ENCODE measurements around the gene CERKL. TPM values are rescaled to one million over a fixed set of nuclear protein-coding genes. Genes with fewer than 3 reads are reported as not detected.

The CERKL gene
- total RNA-seq, 2 experiments from 2014 or later = not detected

DNA sequence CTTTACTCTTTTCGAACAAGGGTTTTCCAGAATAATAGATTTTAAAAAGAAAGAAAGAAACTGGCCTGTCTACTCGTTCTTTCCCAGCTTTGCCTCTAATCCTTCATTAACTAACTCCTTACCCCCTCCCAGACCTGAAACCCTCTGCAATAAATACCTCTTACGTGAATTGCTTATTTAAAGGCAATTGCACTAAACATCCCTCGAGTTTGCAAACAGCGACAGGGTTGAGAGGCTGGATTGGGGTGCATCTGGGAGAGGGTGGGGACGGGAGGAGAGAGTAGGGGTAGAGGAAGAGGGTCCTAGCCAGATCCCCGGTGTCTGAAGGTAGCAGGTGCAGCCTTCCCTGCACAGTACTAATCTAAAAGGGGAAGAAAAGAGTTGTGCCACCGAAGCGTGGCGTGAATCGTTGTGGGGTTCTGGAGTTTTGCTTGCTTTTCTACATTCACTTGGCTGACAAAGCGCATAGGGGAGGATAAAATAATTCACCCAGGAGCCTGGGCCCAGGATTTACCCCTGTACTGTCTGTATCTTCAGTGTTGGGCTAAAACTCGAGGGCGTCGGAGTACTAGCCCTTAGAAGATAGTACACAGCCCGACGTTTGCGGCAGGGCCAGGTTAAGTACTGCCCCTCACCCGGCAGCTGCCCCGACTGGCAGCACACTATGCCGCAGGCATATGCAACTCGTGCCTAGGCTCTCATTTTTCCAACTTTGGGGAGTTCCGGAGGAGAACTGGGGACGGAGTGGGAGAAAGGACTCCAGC is 25.3 kb upstream of the CERKL start:
- DNase-seq = no peak
- POLR2A ChIA-PET = no interaction called here
- H3K4me3 Mint-ChIP-seq = no peak overlapping the region
- peaks cover 17% of the 10 kb centered on the region for H3K9me3 Mint-ChIP-seq
- peaks cover 47% of the 10 kb centered on the region for H3K4me1 Mint-ChIP-seq
- CTCF ChIA-PET = no interaction called here
- peak overlapping the region; percentile 4 for H3K27ac Mint-ChIP-seq
- H3K27me3 Mint-ChIP-seq = peaks cover 89% of the 10 kb centered on the region
- H3K36me3 Mint-ChIP-seq (ENCODE audit: low read depth) = peaks cover 15% of the 10 kb centered on the region

DNA sequence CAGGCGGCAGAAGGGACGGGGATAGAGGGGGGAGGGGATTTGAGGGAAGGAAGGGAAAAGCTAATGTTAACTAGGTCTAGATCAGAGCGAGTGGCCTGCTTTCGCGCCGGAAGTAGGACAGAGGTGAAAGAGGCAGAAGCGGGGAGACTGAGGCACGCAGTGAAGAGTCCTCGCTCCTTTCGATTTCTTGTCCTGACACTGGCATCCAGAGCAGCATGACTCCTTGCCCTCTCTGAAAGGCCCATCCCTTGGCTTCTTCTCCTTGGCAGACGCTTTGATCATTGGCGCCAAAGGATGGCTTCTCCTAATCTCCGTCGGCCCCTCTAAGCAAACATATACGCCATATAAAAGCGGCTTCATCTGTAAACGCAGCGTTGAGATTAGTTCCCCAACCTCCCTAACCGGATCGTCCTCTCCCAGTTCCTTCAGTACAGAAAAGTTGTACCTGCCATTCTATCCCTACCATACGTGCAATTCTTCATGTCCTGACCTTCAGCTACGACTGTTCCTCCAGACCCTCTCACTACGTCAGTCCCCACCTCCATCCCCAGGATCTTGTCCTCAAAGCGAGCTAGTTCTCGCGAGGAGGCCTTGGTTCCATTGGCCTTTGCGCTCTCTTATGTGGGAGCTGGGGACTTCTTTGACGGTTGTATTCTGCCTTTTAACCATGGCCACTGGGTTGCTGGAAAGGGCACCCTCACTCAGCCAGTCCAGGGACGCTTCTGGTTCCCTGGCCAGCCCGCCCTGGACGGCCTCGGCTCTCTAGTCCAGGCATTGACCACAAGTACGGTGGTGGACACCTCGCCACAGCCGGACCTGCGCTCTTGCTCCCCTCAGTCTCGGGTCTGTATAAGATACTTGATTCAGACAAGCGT is 24.3 kb upstream of the CERKL start:
- Mint-ChIP-seq H3K27me3 (peaks cover 85% of the 10 kb centered on the region), H3K27ac (peak overlapping the region; percentile 74), H3K9me3 (peaks cover 17% of the 10 kb centered on the region), H3K4me3 (peak overlapping the region; percentile 57), H3K4me1 (peaks cover 47% of the 10 kb centered on the region), H3K36me3 (ENCODE audit: low read depth) (peaks cover 15% of the 10 kb centered on the region)
- CTCF ChIA-PET = no interaction called here
- DNase-seq = no peak
- POLR2A ChIA-PET = no interaction called here

DNA sequence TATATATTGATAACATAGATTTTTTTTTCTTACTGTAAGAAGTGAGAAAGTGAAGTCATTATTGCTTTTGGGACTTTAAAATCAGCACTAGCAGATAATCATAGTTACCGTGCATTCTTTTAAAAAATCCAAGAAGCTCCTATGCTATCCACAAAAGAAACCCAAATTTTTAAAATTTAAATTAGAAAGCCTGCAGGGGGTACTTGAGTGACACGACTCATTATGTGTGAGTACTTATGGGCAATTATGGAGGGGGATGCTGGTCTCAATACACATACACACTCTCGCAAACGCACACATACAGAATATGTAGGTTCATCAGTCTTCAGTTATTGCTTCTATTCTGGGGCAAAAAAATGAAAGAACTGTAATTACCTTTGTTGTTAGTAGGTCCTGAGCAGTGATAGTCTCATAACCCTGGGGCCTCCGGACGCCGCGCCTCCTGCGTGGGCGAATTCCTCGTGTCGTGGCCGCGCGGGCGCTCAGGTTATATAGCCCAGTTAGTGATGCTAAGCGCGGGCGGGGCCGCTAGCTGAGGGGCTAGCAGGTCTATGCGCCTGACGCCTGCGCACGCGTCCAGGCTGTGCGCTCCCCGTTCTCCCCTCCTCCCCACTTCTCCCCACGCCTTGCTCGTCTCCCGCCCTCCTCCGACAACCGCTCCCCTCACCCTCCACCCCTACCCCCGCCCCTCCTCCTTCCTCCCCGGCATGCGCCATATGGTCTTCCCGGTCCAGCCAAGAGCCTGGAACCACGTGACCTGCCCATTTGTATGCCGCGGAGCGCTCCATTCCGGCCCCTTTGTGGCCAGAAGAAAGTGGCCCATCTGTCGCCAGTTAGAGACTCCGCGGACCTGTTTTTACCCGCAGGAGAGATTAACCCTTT is 23.4 kb upstream of the CERKL start, which contains the start of gene NEUROD1:
Gene NEUROD1 (minus strand): TSS at position 463 of the 882 bp plus-strand sequence. CDS start 1,657 bp downstream, outside the sequence.
- peaks cover 47% of the 10 kb centered on the region for H3K4me1 Mint-ChIP-seq
- H3K27ac Mint-ChIP-seq = peak within 1 kb of the TSS; percentile 74
- peak within 1 kb of the TSS; percentile 58 for H3K4me3 Mint-ChIP-seq
- H3K36me3 Mint-ChIP-seq (ENCODE audit: low read depth) = peaks cover 13% of the 10 kb centered on the region
- no peak for DNase-seq
- CTCF ChIA-PET = interaction anchor here (0.6 kb wide), 1 partner anchor 592 kb away, joined by 3 read pairs; no protein-coding TSS in a partner anchor
- H3K9me3 Mint-ChIP-seq = peaks cover 17% of the 10 kb centered on the region
- POLR2A ChIA-PET = interaction anchor here (0.6 kb wide), 1 partner anchor 414 kb away, joined by 4 read pairs; no protein-coding TSS in a partner anchor
- H3K27me3 Mint-ChIP-seq = peaks cover 82% of the 10 kb centered on the region

DNA sequence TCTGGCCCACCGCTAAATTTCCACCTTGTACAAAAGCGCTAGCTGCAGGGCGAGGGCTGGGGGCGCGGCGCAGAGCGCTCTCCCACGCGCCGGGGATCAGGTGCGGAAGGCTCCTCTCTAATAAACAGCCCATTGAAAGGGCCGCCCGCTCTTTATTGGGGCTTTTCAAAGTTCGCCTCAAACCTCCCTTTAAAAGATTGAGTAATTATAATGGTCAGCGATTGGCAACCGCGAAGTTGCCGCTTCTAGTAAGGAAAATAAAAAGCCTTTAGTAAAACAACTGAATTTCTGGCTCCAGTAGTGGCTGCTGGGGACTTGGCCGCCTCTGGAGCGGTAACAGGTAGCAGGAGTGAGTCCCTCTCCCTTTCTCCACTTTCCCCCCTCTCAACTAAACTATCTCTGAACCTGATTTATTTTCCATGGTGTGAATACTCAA is 22.7 kb upstream of the CERKL start:
- CTCF ChIA-PET = interaction anchor here (0.6 kb wide), 1 partner anchor 591 kb away, joined by 3 read pairs; no protein-coding TSS in a partner anchor
- POLR2A ChIA-PET = interaction anchor here (0.6 kb wide), 1 partner anchor 9 kb away, joined by 4 read pairs; no protein-coding TSS in a partner anchor
- Mint-ChIP-seq H3K4me1 (peaks cover 43% of the 10 kb centered on the region), H3K9me3 (peaks cover 14% of the 10 kb centered on the region), H3K27me3 (peaks cover 79% of the 10 kb centered on the region), H3K27ac (peak overlapping the region; percentile 58), H3K36me3 (ENCODE audit: low read depth) (peaks cover 11% of the 10 kb centered on the region), H3K4me3 (peak overlapping the region; percentile 58)
- no peak for DNase-seq

DNA sequence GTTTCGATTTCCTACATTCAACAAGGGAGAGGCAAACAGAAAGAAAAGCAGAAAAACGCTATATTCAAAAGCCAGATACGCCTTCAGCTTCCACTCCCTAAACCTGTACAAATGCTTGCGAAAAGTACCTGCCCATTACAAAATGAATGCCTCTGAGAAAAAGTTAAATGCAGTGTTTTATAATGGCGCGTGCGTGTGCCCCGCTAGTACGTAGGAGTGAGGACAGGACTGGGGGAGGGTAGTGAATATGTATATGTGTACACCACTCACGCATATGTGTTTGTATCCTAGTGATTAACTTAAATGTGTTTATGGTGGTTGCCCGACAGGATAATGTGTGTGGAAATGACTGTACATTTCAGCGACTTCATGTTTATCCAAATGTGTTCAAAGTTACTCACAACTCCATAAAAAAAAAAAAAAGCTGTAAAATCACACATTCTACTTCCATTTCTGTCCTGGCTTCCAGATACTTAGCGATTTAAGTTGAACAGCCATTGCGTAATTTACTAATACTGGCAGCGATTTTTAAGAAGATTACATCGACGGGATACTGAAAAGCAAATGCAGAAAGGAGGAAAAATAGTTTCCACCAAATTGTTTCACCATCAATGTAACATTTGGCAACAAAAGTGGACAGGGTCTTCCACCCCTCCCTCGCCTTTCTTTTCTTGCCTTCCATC is 22.1 kb upstream of the CERKL start:
- Mint-ChIP-seq H3K4me1 (peaks cover 42% of the 10 kb centered on the region), H3K27me3 (peaks cover 78% of the 10 kb centered on the region), H3K27ac (peak overlapping the region; percentile 82), H3K4me3 (peak overlapping the region; percentile 58), H3K36me3 (ENCODE audit: low read depth) (peaks cover 11% of the 10 kb centered on the region), H3K9me3 (peaks cover 14% of the 10 kb centered on the region)
- ChIA-PET CTCF (no interaction called here), POLR2A (interaction anchor here (0.6 kb wide), 1 partner anchor 9 kb away, joined by 4 read pairs; no protein-coding TSS in a partner anchor)
- DNase-seq = no peak

DNA sequence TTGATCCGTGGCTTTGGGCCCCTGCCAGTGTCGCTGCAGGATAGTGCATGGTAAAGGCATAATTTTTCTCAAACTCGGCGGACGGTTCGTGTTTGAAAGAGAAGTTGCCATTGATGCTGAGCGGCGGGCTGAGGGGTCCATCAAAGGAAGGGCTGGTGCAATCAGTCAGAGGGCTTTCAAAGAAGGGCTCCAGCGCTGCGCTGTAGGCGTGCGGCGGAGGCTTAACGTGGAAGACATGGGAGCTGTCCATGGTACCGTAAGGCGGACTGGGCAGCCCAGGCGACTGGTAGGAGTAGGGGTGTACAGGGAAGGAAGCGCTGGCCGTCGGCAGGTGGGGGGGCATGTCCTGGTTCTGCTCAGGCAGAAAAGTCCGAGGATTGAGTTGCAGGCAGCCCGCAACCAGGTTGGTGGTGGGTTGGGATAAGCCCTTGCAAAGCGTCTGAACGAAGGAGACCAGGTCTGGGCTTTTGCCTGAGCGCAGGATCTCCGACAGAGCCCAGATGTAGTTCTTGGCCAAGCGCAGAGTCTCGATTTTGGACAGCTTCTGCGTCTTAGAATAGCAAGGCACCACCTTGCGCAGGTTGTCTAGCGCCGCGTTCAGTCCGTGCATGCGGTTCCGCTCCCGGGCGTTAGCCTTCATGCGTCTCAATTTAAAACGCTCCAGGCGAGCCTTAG is 21.1 kb upstream of the CERKL start:
- Mint-ChIP-seq H3K4me3 (peak overlapping the region; percentile 45), H3K4me1 (peaks cover 37% of the 10 kb centered on the region), H3K36me3 (ENCODE audit: low read depth) (peaks cover 11% of the 10 kb centered on the region), H3K9me3 (peaks cover 14% of the 10 kb centered on the region), H3K27ac (peak overlapping the region; percentile 82), H3K27me3 (peaks cover 77% of the 10 kb centered on the region)
- DNase-seq = peak; percentile 80
- ChIA-PET POLR2A (no interaction called here), CTCF (no interaction called here)

DNA sequence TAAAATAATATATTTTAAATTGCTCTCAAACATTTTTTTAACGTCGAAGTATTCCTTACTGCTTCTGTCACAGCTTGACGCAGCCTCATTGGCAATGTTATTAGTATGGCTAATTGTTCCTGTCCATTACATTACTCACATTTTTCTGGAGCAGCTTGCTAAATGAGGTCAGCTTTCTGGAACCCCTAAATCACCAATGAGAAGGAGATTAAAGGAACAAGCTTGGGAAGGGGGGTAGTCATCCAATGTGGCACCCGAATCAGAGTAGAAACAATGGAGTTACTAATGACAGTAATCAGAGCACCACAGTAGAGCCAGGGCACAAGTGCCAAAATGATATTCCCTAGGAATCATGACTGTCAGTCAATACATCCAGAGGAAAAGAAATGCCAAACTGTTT is 18.3 kb upstream of the CERKL start:
- Mint-ChIP-seq H3K4me3 (no peak overlapping the region), H3K9me3 (peaks cover 7% of the 10 kb centered on the region), H3K4me1 (peaks cover 21% of the 10 kb centered on the region), H3K27me3 (peaks cover 66% of the 10 kb centered on the region), H3K27ac (no peak overlapping the region), H3K36me3 (ENCODE audit: low read depth) (peaks cover 4% of the 10 kb centered on the region)
- CTCF ChIA-PET = no interaction called here
- DNase-seq = no peak
- POLR2A ChIA-PET = no interaction called here

DNA sequence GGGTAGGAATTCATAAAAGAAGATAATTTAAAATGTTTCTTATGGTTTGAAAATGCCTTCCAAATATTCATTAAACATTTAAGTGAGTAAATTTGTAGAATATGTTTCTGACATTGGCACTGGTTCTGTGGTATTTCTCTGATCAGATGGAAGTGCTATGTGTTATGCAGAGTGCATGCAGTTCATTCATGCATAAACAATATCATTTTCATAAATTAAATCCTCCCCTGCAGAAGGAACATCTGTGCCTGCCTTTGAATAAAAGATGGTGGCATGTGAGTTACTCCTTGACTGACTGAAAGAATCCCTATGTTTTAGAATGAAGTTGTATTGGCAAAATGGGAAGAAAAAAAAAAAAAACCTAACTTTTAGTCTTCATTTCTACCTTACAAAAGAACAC is 17.6 kb upstream of the CERKL start:
- POLR2A ChIA-PET = no interaction called here
- DNase-seq = no peak
- peaks cover 7% of the 10 kb centered on the region for H3K9me3 Mint-ChIP-seq
- CTCF ChIA-PET = no interaction called here
- H3K27ac Mint-ChIP-seq = no peak overlapping the region
- peaks cover 21% of the 10 kb centered on the region for H3K4me1 Mint-ChIP-seq
- H3K36me3 Mint-ChIP-seq (ENCODE audit: low read depth) = peaks cover 4% of the 10 kb centered on the region
- H3K27me3 Mint-ChIP-seq = peaks cover 62% of the 10 kb centered on the region
- no peak overlapping the region for H3K4me3 Mint-ChIP-seq

DNA sequence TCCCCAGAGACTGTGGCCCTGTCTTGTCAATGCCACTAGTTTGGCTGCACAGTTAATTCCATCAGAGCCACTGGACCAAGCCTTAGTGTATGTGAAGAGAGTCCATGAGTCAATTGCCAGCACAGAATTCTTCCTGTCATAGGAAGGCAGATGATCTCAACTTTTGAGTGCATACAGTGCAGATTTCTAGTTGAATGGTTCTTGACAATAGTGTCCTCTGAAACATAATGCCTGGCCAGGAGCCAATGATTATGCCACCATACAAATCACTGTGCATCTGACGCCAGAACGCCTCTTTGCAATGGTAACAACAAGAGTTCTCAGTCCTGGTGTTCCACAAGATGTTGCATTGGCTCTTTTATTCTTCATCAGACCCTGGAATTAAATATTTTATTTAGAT is 16.3 kb upstream of the CERKL start:
- peaks cover 13% of the 10 kb centered on the region for H3K4me1 Mint-ChIP-seq
- H3K4me3 Mint-ChIP-seq = no peak overlapping the region
- no peak overlapping the region for H3K27ac Mint-ChIP-seq
- H3K9me3 Mint-ChIP-seq = peaks cover 3% of the 10 kb centered on the region
- POLR2A ChIA-PET = no interaction called here
- no peak for DNase-seq
- peaks cover 60% of the 10 kb centered on the region for H3K27me3 Mint-ChIP-seq
- CTCF ChIA-PET = no interaction called here
- peaks cover 4% of the 10 kb centered on the region for H3K36me3 Mint-ChIP-seq (ENCODE audit: low read depth)

DNA sequence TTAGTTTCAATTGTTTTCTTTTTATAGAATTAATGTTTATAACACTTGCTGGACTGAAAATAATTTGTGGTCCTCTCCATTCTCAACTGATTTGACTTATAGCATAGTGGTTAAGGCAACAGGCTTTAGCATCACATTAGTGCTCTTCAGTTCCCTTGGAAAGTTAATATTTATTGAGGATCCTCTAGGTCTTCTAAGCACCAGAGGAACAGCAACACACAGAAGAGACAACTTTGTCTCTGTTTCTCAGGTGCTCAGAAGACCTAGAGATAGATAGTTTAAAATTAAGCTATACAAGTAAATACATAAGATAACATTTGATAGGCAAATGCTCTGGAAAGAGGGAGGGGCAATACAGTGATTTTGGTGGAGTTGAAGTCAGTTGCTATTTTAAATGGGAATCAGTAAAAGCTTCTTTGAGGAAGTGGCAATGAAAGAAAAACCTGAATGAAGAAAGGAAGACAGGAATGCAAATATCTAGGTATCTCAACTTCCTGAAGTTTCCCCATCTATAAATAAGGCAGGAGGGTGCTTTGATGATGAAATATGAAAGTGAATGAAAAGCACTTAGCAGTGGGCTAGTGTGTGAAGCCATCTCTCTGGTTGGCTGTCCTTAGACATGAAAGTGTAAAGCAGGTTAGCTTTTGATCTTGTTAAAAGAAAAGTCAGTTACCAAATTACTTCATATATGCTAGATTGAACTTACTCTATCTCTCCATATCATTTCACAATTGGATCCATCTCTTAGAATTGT is 15.5 kb upstream of the CERKL start:
- CTCF ChIA-PET = interaction anchor here (1.0 kb wide), 1 partner anchor 598 kb away, joined by 3 read pairs; no protein-coding TSS in a partner anchor

DNA sequence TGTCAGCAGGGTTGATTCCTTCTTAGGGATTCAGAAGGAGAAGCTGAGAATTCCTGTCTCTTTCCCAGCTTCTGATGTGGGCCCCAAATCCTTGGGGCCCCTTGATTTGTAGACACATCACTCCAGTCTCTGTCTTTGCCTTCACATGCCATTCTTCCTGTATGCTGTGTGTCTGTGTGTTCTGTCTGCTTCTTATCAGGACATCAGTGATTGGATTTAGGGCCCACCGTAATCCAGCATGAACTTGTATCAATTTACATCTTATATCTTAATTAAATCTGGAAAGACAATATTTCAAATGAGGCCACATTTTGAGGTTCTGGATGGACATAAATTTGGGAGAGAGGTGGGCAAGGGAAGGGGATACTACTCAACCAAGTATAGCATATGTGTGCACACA is 13.7 kb upstream of the CERKL start:
- H3K27ac Mint-ChIP-seq = no peak overlapping the region

More for the DNA sequence above, 15.5 kb upstream of the CERKL start:
- peaks cover 56% of the 10 kb centered on the region for H3K27me3 Mint-ChIP-seq
- POLR2A ChIA-PET = no interaction called here
- no peak overlapping the region for H3K27ac Mint-ChIP-seq
- H3K4me1 Mint-ChIP-seq = peaks cover 8% of the 10 kb centered on the region
- DNase-seq = no peak
- H3K36me3 Mint-ChIP-seq (ENCODE audit: low read depth) = no peaks in the 10 kb centered on the region
- no peaks in the 10 kb centered on the region for H3K9me3 Mint-ChIP-seq
- H3K4me3 Mint-ChIP-seq = no peak overlapping the region

More for the DNA sequence above, 13.7 kb upstream of the CERKL start:
- POLR2A ChIA-PET = no interaction called here
- Mint-ChIP-seq H3K4me3 (no peak overlapping the region), H3K27me3 (peaks cover 58% of the 10 kb centered on the region), H3K36me3 (ENCODE audit: low read depth) (no peaks in the 10 kb centered on the region), H3K4me1 (peaks cover 8% of the 10 kb centered on the region), H3K9me3 (no peaks in the 10 kb centered on the region)
- CTCF ChIA-PET = no interaction called here
- DNase-seq = no peak

Data from activated CD4-positive, alpha-beta T cell treated with anti-CD3 and anti-CD28 coated beads, Interleukin-2, amount 10 ng/mL, durations not matched to agents 7 days and 5 days (primary cell).